ENCODE measurements around the gene PDPK1.
"Not testable (repeated sequence)": the region's sequence is repeated elsewhere in the genome, so short reads cannot be mapped to it uniquely, and the experiment has no call there.

PDPK1 gene

GRCh38 chr16:2610781-2611498 is 73.1 kb downstream of the PDPK1 start:
- FAIRE-seq, result no peak
- DNase-seq (ENCODE audit: low spot score), result no peak

- DNase-seq (ENCODE audit: low spot score), result no peak
- no peak for FAIRE-seq
These were observed 73.7 kb downstream of the PDPK1 start for GRCh38 chr16:2611499-2611862.

- peak; percentile 71 for FAIRE-seq
These were observed 74.1 kb downstream of the PDPK1 start for GRCh38 chr16:2611877-2612276.

GRCh38 chr16:2613251-2613650 is 75.4 kb downstream of the PDPK1 start:
- DNase-seq (ENCODE audit: low spot score); FAIRE-seq: not testable (repeated sequence)

More at GRCh38 chr16:2611877-2612276, 74.1 kb downstream of the PDPK1 start:
- not testable (repeated sequence) for DNase-seq (ENCODE audit: low spot score)

GRCh38 chr16:2614761-2615191 is 77.0 kb downstream of the PDPK1 start:
- DNase-seq (ENCODE audit: low spot score), result no peak
- no peak for FAIRE-seq

GRCh38 chr16:2618964-2619363 is 81.1 kb downstream of the PDPK1 start:
- FAIRE-seq; DNase-seq (ENCODE audit: low spot score): not testable (repeated sequence)

GRCh38 chr16:2619628-2620027 is 81.8 kb downstream of the PDPK1 start:
- FAIRE-seq; DNase-seq (ENCODE audit: low spot score): not testable (repeated sequence)

- not testable (repeated sequence) for DNase-seq (ENCODE audit: low spot score); FAIRE-seq
These were observed 83.0 kb downstream of the PDPK1 start for GRCh38 chr16:2620870-2621269.

GRCh38 chr16:2621395-2621794 is 83.6 kb downstream of the PDPK1 start:
- FAIRE-seq; DNase-seq (ENCODE audit: low spot score): not testable (repeated sequence)

- not testable (repeated sequence) for DNase-seq (ENCODE audit: low spot score); FAIRE-seq
These were observed 89.3 kb downstream of the PDPK1 start for GRCh38 chr16:2627075-2627474.

- not testable (repeated sequence) for DNase-seq (ENCODE audit: low spot score)
- peak; percentile 100 for FAIRE-seq
These were observed 93.4 kb downstream of the PDPK1 start for GRCh38 chr16:2631203-2631602.

- DNase-seq (ENCODE audit: low spot score); FAIRE-seq: not testable (repeated sequence)
These were observed 94.5 kb downstream of the PDPK1 start for GRCh38 chr16:2632291-2632690.

GRCh38 chr16:2639071-2639721 is 101.4 kb downstream of the PDPK1 start:
- FAIRE-seq; DNase-seq (ENCODE audit: low spot score): not testable (repeated sequence)

- not testable (repeated sequence) for DNase-seq (ENCODE audit: low spot score); FAIRE-seq
These were observed 101.9 kb downstream of the PDPK1 start for GRCh38 chr16:2639722-2640072.

GRCh38 chr16:2642561-2642960 is 104.7 kb downstream of the PDPK1 start:
- FAIRE-seq, result not testable (repeated sequence)

GRCh38 chr16:2644754-2645453 is 107.1 kb downstream of the PDPK1 start:
- FAIRE-seq; DNase-seq (ENCODE audit: low spot score): not testable (repeated sequence)

More at GRCh38 chr16:2642561-2642960, 104.7 kb downstream of the PDPK1 start:
- DNase-seq (ENCODE audit: low spot score), result not testable (repeated sequence)

GRCh38 chr16:2651268-2651871 is 113.5 kb downstream of the PDPK1 start:
- not testable (repeated sequence) for FAIRE-seq; DNase-seq (ENCODE audit: low spot score)
